Natural killer cell (primary cell): Measurements from ENCODE around the gene DHCR24. TPM values are rescaled to one million over a fixed set of nuclear protein-coding genes. Genes with fewer than 3 reads are reported as not detected.
A peak's percentile ranks its signal among the peaks of the same experiment; 100 is the strongest.

ENCODE experiments used
- ATAC-seq, 3 donors: fragments of 150-1000 bp in 2 of 3; fragments of 200-7000 bp in 1 of 3; cut with Tn5 transposase; 1 replicate in 1 of 3; 2 replicates in 2 of 3; pipeline ENCODE4 v1.10.0; 2021; ENCODE audit warnings: mild to moderate bottlenecking in 2 of 3, moderate library complexity in 2 of 3
- DNase-seq, 2 donors: peaks; one replicate each; pipeline versions ENCODE4 v3.0.0 to v3.0.0-alpha.2; 2013 to 2021; ENCODE audit warnings: mixed read lengths in 1 of 2
- H3K27ac ChIP-seq: one replicate; pipeline ENCODE4 v1.5.1; 2013; ENCODE audit warnings: mild to moderate bottlenecking, low read length
- H3K27me3 ChIP-seq: one replicate; pipeline ENCODE4 v1.6.1; 2013; ENCODE audit warnings: low read length; ENCODE audit not compliant: control insufficient read depth, insufficient read depth
- H3K36me3 ChIP-seq: one replicate; pipeline ENCODE4 v1.6.1; 2013; ENCODE audit warnings: low read length; ENCODE audit not compliant: control insufficient read depth, insufficient read depth
- H3K4me1 ChIP-seq: one replicate; pipeline ENCODE4 v1.6.1; 2013; ENCODE audit warnings: low read length; ENCODE audit not compliant: control insufficient read depth, insufficient read depth
- H3K4me3 ChIP-seq: one replicate; pipeline ENCODE4 v1.5.1; 2013; ENCODE audit warnings: low read length
- H3K9me3 ChIP-seq: one replicate; pipeline ENCODE4 v1.6.1; 2013; ENCODE audit warnings: low read length; ENCODE audit not compliant: control insufficient read depth, insufficient read depth
- H3K27ac Mint-ChIP-seq, 2 donors: one replicate each; pipeline ENCODE4 v1.8.0; 2022; ENCODE audit warnings: mild to moderate bottlenecking in 2 of 2, mixed read lengths in 2 of 2, moderate library complexity in 1 of 2
- H3K27me3 Mint-ChIP-seq, 2 donors: one replicate each; pipeline ENCODE4 v1.8.0; 2022; ENCODE audit warnings: low read depth in 2 of 2, mixed read lengths in 2 of 2
- H3K36me3 Mint-ChIP-seq: one replicate; pipeline ENCODE4 v1.8.0; 2022; ENCODE audit warnings: mixed read lengths
- H3K4me1 Mint-ChIP-seq, 2 donors: one replicate each; pipeline ENCODE4 v1.8.0; 2022; ENCODE audit warnings: mixed read lengths in 2 of 2
- H3K4me3 Mint-ChIP-seq: one replicate; pipeline ENCODE4 v1.8.0; 2022; ENCODE audit warnings: mild to moderate bottlenecking, moderate library complexity, mixed read lengths
- H3K9me3 Mint-ChIP-seq, 2 donors: one replicate each; pipeline ENCODE4 v1.8.0; 2022; ENCODE audit warnings: mixed read lengths in 2 of 2
- CTCF ChIP-seq: fragments of 200-600 bp; IDR thresholded peaks from one replicate; pipeline ENCODE4 v1.8.0; 2022; ENCODE audit warnings: antibody characterized with exemption
- WGBS: methylation state at CpG from one replicate; pipeline ENCODE4 v1.1.7; 2013; ENCODE audit warnings: missing lambda C conversion rate; ENCODE audit not compliant: insufficient coverage; 5-methylcytosine and 5-hydroxymethylcytosine counted together
- intact Hi-C: fragments of 100-400 bp; cut with micrococcal nuclease; formaldehyde crosslinking; loops from one replicate; pipeline ENCODE4 v1.14.2; 2022
- total RNA-seq, 4 donors: library from RNA; stranded (reverse); fragments of 120-200 nt in 1 of 4; gene quantifications; one replicate each; pipeline versions ENCODE4 v1.2.3 to v1.2.4, GENCODE V29; 2013 to 2022

The DHCR24 gene
- total RNA-seq, 3 donors from 2014 or later (not counting 1 experiment from before 2014, with no cell fraction given) = 8.7 to 17.2 (median 10.4) TPM

GRCh38 chr1:54851936-54852524 lies 35.0 kb downstream of the DHCR24 start:
- no peak for TF ChIP-seq CTCF
- Histone ChIP-seq H3K9me3 (no peaks in the 10 kb centered on the region), H3K4me3 (no peak overlapping the region), H3K4me1 (no peaks in the 10 kb centered on the region), H3K36me3 (peaks cover 34% of the 10 kb centered on the region), H3K27ac (no peak overlapping the region), H3K27me3 (no peaks in the 10 kb centered on the region)
- Mint-ChIP-seq H3K9me3 (no peaks in the 10 kb centered on the region), H3K36me3 (no peaks in the 10 kb centered on the region), H3K27ac (peak overlapping the region in 1 of 2 donors; percentile 22), H3K4me1 (peaks cover 0 to 8% of the 10 kb centered on the region in 2 donors), H3K27me3 (no peaks in the 10 kb centered on the region), H3K4me3 (no peak overlapping the region)
- DNase-seq (no peak), ATAC-seq (no peak)
- intact Hi-C loops = no loop called here
- 91% methylated on average over 17 of the region's 17 CpGs for WGBS

GRCh38 chr1:54851406-54851805 lies 35.6 kb downstream of the DHCR24 start:
- no peaks in the 10 kb centered on the region for H3K9me3 ChIP-seq
- WGBS = 94% methylated on average over 9 of the region's 9 CpGs
- H3K4me1 ChIP-seq = no peaks in the 10 kb centered on the region
- intact Hi-C loops = no loop called here
- no peak for DNase-seq
- Mint-ChIP-seq H3K36me3 (no peaks in the 10 kb centered on the region), H3K27me3 (no peaks in the 10 kb centered on the region), H3K27ac (peak overlapping the region in 1 of 2 donors; percentile 22), H3K9me3 (no peaks in the 10 kb centered on the region), H3K4me1 (peaks cover 0 to 9% of the 10 kb centered on the region in 2 donors), H3K4me3 (no peak overlapping the region)
- H3K36me3 ChIP-seq = peaks cover 34% of the 10 kb centered on the region
- no peak overlapping the region for H3K4me3 ChIP-seq
- H3K27ac ChIP-seq = no peak overlapping the region
- TF ChIP-seq CTCF = no peak
- H3K27me3 ChIP-seq = no peaks in the 10 kb centered on the region
- ATAC-seq = no peak

GRCh38 chr1:54850737-54851136 lies 36.3 kb downstream of the DHCR24 start:
- H3K36me3 Mint-ChIP-seq = no peaks in the 10 kb centered on the region
- no peak for DNase-seq
- H3K27ac Mint-ChIP-seq = no peak overlapping the region
- ATAC-seq = no peak
- H3K9me3 Mint-ChIP-seq = no peaks in the 10 kb centered on the region
- Histone ChIP-seq H3K4me3 (no peak overlapping the region), H3K36me3 (peaks cover 34% of the 10 kb centered on the region), H3K27ac (no peak overlapping the region), H3K27me3 (no peaks in the 10 kb centered on the region), H3K9me3 (no peaks in the 10 kb centered on the region), H3K4me1 (no peaks in the 10 kb centered on the region)
- H3K4me3 Mint-ChIP-seq = no peak overlapping the region
- peaks cover 0 to 9% of the 10 kb centered on the region in 2 donors for H3K4me1 Mint-ChIP-seq
- WGBS = 97% methylated on average over 9 of the region's 9 CpGs
- TF ChIP-seq CTCF = no peak
- intact Hi-C loops = no loop called here
- no peaks in the 10 kb centered on the region for H3K27me3 Mint-ChIP-seq
